GM19035 (cell line): ENCODE measurements around the gene FCHO2.

Source experiments
- ATAC-seq: cut with Tn5 transposase; IDR thresholded peaks from one replicate; pipeline ENCODE4 v1.9.1; 2021; ENCODE audit not compliant: unreplicated experiment

Gene FCHO2

DNA sequence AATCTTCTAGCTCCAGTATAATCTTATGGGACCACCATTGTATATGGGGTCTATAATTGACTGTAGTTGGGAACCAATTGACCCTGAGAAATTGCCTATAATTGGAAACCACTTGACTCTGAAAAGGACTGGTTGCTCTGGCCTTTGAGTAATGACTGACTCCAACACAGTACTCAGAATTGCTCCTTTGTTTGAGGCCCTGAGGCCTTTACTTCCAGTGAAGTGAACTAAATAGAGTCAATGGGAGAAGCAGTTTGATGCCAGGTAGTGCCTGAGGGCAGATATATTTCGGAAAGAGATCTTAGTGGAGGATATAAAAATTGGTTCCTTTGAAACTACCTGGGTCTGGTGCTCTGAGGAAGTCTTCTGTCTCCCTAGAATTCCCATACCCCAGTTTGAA is 148.5 kb downstream of the FCHO2 start:
- no peak for ATAC-seq

DNA sequence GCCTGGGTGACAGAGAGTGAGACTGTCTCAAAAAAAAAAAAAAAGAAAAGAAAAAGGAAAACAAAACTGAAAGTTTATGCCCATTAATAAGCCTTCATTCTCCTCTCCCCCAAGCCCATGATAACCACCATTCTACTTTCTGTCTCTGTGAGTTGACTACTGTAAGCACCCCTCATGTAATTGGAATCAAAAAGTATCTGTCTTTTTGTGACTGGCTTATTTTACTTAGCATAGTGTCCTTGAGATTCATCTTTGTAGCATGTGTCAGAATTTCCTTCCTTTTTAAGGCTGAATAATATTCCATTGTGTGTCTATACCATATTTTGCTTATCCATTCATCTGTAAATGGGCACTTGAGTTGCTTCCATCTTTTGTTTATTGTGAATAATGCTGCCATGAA is 150.5 kb downstream of the FCHO2 start:
- no peak for ATAC-seq

- no peak for ATAC-seq
These were observed 154.3 kb downstream of the FCHO2 start for GRCh38 chr5:73110190-73110589.

GRCh38 chr5:73111536-73111935 is 155.7 kb downstream of the FCHO2 start:
- no peak for ATAC-seq

- ATAC-seq = no peak
These were observed 156.5 kb downstream of the FCHO2 start for GRCh38 chr5:73112359-73112758.

GRCh38 chr5:73114044-73114688 is 158.3 kb downstream of the FCHO2 start:
- ATAC-seq = no peak

GRCh38 chr5:73115399-73116051 is 159.7 kb downstream of the FCHO2 start:
- no peak for ATAC-seq

GRCh38 chr5:73116506-73116905 is 160.7 kb downstream of the FCHO2 start:
- no peak for ATAC-seq

DNA sequence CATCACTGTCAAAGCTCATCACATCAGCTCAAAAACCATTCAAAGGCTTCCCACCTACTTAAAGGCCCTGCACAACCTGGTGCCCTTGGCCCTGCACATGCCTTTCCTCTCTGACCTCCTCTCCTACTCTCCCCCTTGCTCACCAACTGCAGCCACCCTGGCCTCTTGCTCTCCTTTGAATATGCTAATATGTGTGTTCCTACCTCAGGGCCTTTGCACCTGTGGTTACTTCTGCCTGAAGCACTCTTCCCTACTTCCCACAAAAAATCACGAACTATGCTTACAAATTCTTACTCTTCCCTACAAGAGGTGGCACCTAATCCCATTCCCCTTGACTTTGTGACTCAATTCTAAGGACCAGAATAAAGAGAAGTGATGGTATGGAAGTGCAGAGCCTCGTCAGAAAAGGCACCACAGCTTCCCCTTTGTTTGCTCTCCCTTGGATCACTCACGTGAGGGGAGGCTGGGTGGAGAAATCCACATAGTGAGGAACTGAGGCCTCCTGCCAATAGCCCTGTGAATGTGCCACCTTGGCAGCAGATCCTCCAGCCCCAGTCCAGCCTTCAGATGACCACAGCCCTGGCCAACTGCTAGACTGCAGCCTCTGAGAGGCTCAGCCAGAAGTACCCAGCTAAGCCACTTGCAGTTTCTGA is 161.4 kb downstream of the FCHO2 start:
- ATAC-seq = no peak

GRCh38 chr5:73118391-73118973 is 162.6 kb downstream of the FCHO2 start:
- ATAC-seq = no peak

DNA sequence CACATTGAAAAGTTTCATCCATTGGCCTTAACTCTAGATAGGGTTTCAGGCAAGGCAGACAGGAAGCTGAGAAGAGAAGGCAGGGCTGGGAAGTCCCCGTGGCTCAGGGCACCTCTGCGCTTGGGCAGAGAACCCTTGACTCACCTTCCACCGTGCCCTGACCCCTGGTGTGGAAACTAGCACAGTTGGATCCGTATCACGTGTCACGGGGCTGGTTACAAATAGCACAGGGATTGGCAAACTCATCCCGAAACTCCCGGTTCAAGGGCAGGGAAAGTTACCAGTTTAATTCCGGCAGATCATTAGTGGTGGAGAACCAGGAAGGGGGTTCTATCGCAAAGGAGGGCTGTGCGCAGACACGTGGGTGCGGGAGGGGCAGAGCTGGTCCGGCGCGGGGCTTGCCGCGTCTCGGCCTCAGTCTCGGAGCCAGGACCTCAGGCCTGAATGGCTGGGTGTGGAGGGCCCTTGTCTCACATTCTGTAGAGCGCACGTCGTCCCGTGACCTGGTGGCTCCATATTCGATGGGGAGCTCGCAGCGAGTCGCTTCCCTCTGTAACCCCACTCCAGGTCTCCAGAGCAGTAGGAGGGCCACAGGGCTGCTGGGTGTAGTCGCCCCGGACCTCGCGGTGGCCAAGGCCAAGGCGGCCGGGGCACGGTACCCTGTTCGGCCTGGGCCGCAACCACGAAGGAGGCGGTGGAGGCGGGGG is 163.8 kb downstream of the FCHO2 start:
- no peak for ATAC-seq

- no peak for ATAC-seq
These were observed 164.6 kb downstream of the FCHO2 start, which contains the start of gene TMEM171 for GRCh38 chr5:73120222-73121118. TMEM171 (plus strand) TSS chr5:73120575; CDS start chr5:73123374, 2,799 bp downstream.

DNA sequence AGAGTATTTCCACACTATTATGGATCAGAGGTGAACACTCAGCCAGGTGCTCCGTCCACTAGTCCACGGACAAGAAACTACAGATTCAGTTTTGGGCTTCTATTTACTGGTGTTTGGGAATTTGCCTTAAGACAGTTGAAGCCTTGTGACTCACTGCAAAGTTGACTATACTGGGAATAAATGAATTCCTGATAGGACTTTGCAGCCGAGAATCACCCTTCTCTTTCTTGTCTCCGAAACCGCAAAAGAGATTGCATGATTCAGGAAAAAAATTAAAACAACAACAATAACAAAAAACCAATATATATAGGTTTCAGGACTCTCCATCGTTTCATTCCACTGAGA is 165.2 kb downstream of the FCHO2 start:
- ATAC-seq = no peak

- ATAC-seq = no peak
These were observed 167.3 kb downstream of the FCHO2 start for GRCh38 chr5:73122875-73123810.

DNA sequence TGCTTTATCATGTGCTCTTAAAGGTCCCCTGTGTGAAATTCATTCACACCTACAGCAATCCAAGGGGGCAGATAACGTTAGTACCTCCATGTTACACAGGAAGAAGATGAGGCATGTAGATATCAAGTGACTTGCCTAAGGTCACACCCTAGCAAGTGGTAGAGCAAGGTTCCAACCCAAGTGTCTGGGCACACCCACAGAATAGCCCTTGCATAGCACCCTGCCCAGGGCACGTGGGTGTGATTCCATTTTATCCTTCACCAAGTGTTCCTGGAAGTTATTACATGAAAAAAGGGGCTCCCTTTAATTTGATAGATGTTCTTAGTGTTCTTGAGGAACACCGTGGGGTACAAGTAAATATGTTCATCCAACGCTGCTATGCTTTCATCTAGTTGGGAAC is 169.4 kb downstream of the FCHO2 start:
- ATAC-seq = no peak

DNA sequence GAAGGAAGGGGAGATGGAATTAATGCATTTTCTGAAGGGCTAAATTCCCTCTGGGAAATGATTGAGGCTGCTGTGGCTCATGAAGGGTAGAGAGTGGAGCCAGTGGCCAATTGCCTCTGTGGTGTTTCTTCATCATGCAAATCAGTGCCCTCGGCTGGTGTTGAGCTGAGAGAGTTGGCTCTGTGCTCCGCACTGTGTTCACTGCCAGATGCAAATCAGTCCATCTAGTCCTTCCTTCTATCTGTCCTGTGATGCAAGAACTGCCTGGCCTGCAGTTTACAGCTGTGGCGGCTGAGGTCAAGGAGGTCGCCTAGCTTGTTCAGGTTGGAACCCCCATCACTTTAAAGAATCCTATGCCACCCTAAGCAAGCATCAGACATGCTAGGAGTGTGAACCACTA is 170.5 kb downstream of the FCHO2 start:
- no peak for ATAC-seq

- no peak for ATAC-seq
These were observed 171.1 kb downstream of the FCHO2 start for GRCh38 chr5:73126957-73127356.

GRCh38 chr5:73129143-73129542 is 173.3 kb downstream of the FCHO2 start:
- no peak for ATAC-seq

GRCh38 chr5:73130811-73131210 is 175.0 kb downstream of the FCHO2 start:
- no peak for ATAC-seq
